D721Med (cell line): ENCODE data around the gene CARS2.

Experiments
- DNase-seq: peaks from one replicate; pipeline ENCODE4 v3.0.0; 2011; ENCODE audit warnings: low spot score; ENCODE audit not compliant: insufficient read length
- FAIRE-seq: peaks from 2 replicates; lab custom pipeline; 2011; peaks lifted over from hg19 to GRCh38; lab: Jason Lieb, UNC
- CTCF ChIP-seq: IDR thresholded peaks from 2 replicates; pipeline ENCODE4 v1.5.1; 2012; ENCODE audit warnings: mild to moderate bottlenecking, control low read depth; ENCODE audit not compliant: insufficient read depth; ENCODE audit errors: missing control alignments

CARS2 gene

GRCh38 chr13:110689041-110689440 lies 16.9 kb downstream of the CARS2 start:
- no peak for DNase-seq
- no peak for FAIRE-seq
- no peak for TF ChIP-seq CTCF

GRCh38 chr13:110687736-110688135 lies 18.2 kb downstream of the CARS2 start:
- no peak for FAIRE-seq
- DNase-seq: no peak
- no peak for TF ChIP-seq CTCF

- FAIRE-seq (no peak), DNase-seq (no peak)
- TF ChIP-seq CTCF: no peak
These were observed 20.5 kb downstream of the CARS2 start for GRCh38 chr13:110685305-110686020.

GRCh38 chr13:110684388-110685056 lies 21.4 kb downstream of the CARS2 start:
- TF ChIP-seq CTCF: no peak
- DNase-seq (no peak), FAIRE-seq (no peak)

GRCh38 chr13:110683921-110684320 lies 22.0 kb downstream of the CARS2 start:
- DNase-seq (no peak), FAIRE-seq (no peak)
- no peak for TF ChIP-seq CTCF

GRCh38 chr13:110683203-110683883 lies 22.6 kb downstream of the CARS2 start:
- DNase-seq: no peak
- FAIRE-seq: no peak
- TF ChIP-seq CTCF: peak; percentile 30
